Measurements from ENCODE around the gene NCAM1.

The NCAM1 gene

DNA sequence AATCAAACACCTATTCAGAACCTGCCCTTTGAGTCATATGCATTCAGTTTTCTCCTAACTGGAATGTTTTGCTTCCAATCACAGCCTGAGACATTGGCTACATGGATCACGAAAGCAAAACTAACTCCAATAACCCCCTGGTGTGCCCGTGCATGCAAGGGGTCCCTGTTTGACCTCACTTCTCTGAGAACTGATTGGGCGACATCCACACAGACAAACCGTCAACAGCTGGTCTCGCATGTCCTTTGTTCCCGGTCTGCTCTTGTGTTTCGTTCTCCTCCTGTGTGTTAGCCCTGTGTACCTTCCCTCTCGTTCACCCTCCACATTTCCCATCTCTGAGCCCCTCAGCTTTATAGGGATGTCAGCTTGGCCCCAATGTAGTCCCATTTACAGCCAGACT, 286.0 kb downstream of the NCAM1 start:
- TF ChIP-seq CTCF (IDR thresholded peaks at IDR 0.05; ENCODE audit: low read depth, low read length, missing control alignments), result no peak
- DNase-seq (ENCODE audit: extremely low read depth, low read depth), result no peak

DNA sequence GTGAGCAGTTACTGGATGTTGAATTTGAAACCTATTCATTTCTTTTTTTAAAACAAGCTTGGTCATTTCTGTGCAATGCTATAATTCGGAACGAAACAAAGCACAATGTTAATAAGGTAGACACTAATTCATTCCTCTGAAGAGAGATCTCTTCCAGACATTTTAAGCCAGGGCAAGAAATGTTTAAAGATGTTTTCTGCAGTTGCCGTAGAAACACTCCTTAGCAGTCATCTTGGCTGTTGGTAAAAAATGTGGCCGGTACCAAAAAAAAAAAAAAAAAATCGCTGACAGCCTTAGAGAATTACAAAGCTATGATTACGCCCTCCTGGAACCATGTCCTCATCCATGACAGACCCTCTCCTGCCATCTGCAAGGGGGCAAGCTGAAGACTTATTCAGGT, 286.7 kb downstream of the NCAM1 start:
- DNase-seq (ENCODE audit: extremely low read depth, low read depth), result no peak
- no peak for TF ChIP-seq CTCF (IDR thresholded peaks at IDR 0.05; ENCODE audit: low read depth, low read length, missing control alignments)
- H3K4me3 ChIP-seq (replicated peaks; ENCODE audit: low read depth, low read length), result no peak overlapping the region

More for the DNA sequence above, 286.0 kb downstream of the NCAM1 start:
- H3K4me3 ChIP-seq (replicated peaks; ENCODE audit: low read depth, low read length), result no peak overlapping the region

GRCh38 chr11:113248702-113249490, 287.7 kb downstream of the NCAM1 start:
- no peak overlapping the region for H3K4me3 ChIP-seq (replicated peaks; ENCODE audit: low read depth, low read length)
- TF ChIP-seq CTCF (IDR thresholded peaks at IDR 0.05; ENCODE audit: low read depth, low read length, missing control alignments), result no peak
- DNase-seq (ENCODE audit: extremely low read depth, low read depth), result no peak

DNA sequence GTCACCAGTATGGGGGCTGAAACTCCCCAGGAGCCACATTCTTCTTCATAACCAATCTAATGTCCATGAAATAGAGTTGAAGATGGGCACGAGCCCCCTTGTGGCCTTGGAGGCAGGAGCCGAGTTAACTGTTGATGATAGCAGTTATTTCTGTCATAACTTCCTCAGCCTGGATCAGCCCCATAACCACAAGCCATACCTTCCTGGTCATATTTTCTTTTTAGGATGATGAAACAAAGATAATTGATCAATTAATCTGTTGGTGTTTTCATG, 288.2 kb downstream of the NCAM1 start:
- no peak for DNase-seq (ENCODE audit: extremely low read depth, low read depth)
- peak; percentile 42 for TF ChIP-seq CTCF (IDR thresholded peaks at IDR 0.05; ENCODE audit: low read depth, low read length, missing control alignments)
- no peak overlapping the region for H3K4me3 ChIP-seq (replicated peaks; ENCODE audit: low read depth, low read length)

DNA sequence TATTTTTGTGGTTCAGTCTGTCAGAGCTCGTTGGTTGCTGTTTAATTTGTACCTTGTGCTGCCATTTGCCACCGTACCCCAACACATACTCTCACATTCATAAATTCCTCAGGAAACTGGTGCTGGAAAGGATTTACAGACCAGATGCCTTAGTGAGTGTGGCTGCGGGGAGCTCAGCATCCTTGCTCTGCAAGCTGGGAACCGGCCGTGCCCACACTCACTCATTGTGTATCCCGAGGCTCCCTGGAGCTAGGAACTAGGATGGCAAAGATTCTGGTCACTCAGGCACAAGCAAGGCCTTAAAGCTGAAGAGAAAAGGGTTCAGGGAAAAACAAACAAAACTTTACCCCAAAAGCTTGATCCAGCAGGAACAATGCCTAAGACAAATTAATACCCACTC, 288.6 kb downstream of the NCAM1 start:
- no peak for DNase-seq (ENCODE audit: extremely low read depth, low read depth)
- TF ChIP-seq CTCF (IDR thresholded peaks at IDR 0.05; ENCODE audit: low read depth, low read length, missing control alignments), result no peak
- no peak overlapping the region for H3K4me3 ChIP-seq (replicated peaks; ENCODE audit: low read depth, low read length)

DNA sequence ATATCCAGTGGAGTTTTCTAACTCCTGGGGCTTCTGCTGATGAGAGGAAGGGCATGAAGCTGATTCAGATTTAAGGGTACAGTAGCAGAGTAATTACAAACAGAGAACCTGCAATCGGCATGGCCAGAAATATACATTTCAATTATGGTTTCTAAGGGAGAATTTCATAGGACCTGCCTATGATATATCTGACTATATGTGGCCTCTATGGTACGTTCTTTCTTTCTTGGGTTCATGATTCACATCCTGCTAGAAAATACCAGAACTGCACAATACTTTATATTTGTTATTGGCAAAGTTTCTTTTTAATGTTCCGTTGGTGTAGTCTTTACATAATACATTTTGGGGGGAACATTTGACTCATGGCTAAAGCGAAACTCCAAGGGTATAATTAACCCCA, 290.1 kb downstream of the NCAM1 start:
- TF ChIP-seq CTCF (IDR thresholded peaks at IDR 0.05; ENCODE audit: low read depth, low read length, missing control alignments), result no peak
- DNase-seq (ENCODE audit: extremely low read depth, low read depth), result no peak
- no peak overlapping the region for H3K4me3 ChIP-seq (replicated peaks; ENCODE audit: low read depth, low read length)

- no peak for TF ChIP-seq CTCF (IDR thresholded peaks at IDR 0.05; ENCODE audit: low read depth, low read length, missing control alignments)
- no peak overlapping the region for H3K4me3 ChIP-seq (replicated peaks; ENCODE audit: low read depth, low read length)
- no peak for DNase-seq (ENCODE audit: extremely low read depth, low read depth)
Measured at GRCh38 chr11:113253406-113253805, 292.2 kb downstream of the NCAM1 start.

Data from HFF-Myc (cell line).